HepG2 (cell line): ENCODE measurements around the gene IGLON5. TPM values are rescaled to one million over a fixed set of nuclear protein-coding genes. Genes with fewer than 3 reads are reported as not detected.

ENCODE experiments used
- CHD2 ChIP-seq: IDR thresholded peaks from 2 replicates; pipeline ENCODE4 v1.6.1; 2011; ENCODE audit warnings: low read depth, low read length, improper control_type of control experiment
- ESRRA ChIP-seq: sonication (generic); formaldehyde crosslinking; IDR thresholded peaks from 2 replicates; pipeline ENCODE4 v1.5.1; 2020; ENCODE audit warnings: mild to moderate bottlenecking, low read depth, missing genetic modification reagents
- FOXA3 ChIP-seq: IDR thresholded peaks from 2 replicates; pipeline ENCODE4 v1.6.1; 2016; ENCODE audit warnings: missing genetic modification reagents, missing compliant biosample characterization
- GPN1 ChIP-seq: sonication (generic); formaldehyde crosslinking; IDR thresholded peaks from 2 replicates; pipeline ENCODE4 v1.5.1; 2020; ENCODE audit warnings: missing genetic modification reagents, borderline replicate concordance
- HDAC1 ChIP-seq: sonication (generic); formaldehyde crosslinking; IDR thresholded peaks from 2 replicates; pipeline ENCODE4 v1.5.1; 2020; ENCODE audit warnings: mild to moderate bottlenecking, missing genetic modification reagents
- HDAC6 ChIP-seq: fragments of 200-600 bp; sonication (generic); IDR thresholded peaks from 2 replicates; pipeline ENCODE4 v1.7.0; 2017; ENCODE audit warnings: mild to moderate bottlenecking, antibody characterized with exemption, low read length, low read depth
- IRF2 ChIP-seq: IDR thresholded peaks from 2 replicates; pipeline ENCODE4 v1.6.1; 2018; ENCODE audit warnings: missing genetic modification reagents, missing compliant biosample characterization
- ISL2 ChIP-seq: sonication (generic); formaldehyde crosslinking; IDR thresholded peaks from 2 replicates; pipeline ENCODE4 v1.5.0; 2020; ENCODE audit warnings: missing genetic modification reagents
- MEF2D ChIP-seq: sonication (generic); formaldehyde crosslinking; IDR thresholded peaks from 2 replicates; pipeline ENCODE4 v1.5.1; 2020; ENCODE audit warnings: mild to moderate bottlenecking, missing genetic modification reagents
- NPAS2 ChIP-seq: sonication (generic); formaldehyde crosslinking; IDR thresholded peaks from 2 replicates; pipeline ENCODE4 v1.8.0; 2022; ENCODE audit warnings: mild to moderate bottlenecking, missing genetic modification reagents, borderline replicate concordance
- NR2C2 ChIP-seq: sonication (generic); formaldehyde crosslinking; IDR thresholded peaks from 2 replicates; pipeline ENCODE4 v1.4.0; 2020; ENCODE audit warnings: missing genetic modification reagents, mild to moderate bottlenecking, moderate library complexity, borderline replicate concordance
- RAD51 ChIP-seq: fragments of 450-650 bp; IDR thresholded peaks from 2 replicates; pipeline ENCODE4 v1.6.1; 2016; ENCODE audit warnings: borderline replicate concordance
- SP1 ChIP-seq, 2 experiments: fragments of 450-650 bp in 1 of 2; sonication (generic) in 1 of 2; formaldehyde crosslinking in 1 of 2; IDR thresholded peaks; 2 replicates each; pipeline versions ENCODE4 v1.4.0 to v1.6.1; 2016 to 2020; ENCODE audit warnings: missing genetic modification reagents in 1 of 2
- STAT5B ChIP-seq: sonication (generic); formaldehyde crosslinking; IDR thresholded peaks from 2 replicates; pipeline ENCODE4 v1.4.0; 2020; ENCODE audit warnings: missing genetic modification reagents
- TCF7L2 ChIP-seq: IDR thresholded peaks from 2 replicates; pipeline ENCODE4 v1.6.1; 2011; ENCODE audit warnings: mild to moderate bottlenecking, low read depth, low read length, moderate library complexity
- ZBTB7B ChIP-seq: sonication (generic); formaldehyde crosslinking; IDR thresholded peaks from 2 replicates; pipeline ENCODE4 v1.4.0; 2020; ENCODE audit warnings: missing genetic modification reagents
- ZC3H13 ChIP-seq: sonication (generic); formaldehyde crosslinking; IDR thresholded peaks from 2 replicates; pipeline ENCODE4 v1.8.1; 2023; ENCODE audit warnings: mild to moderate bottlenecking, missing genetic modification reagents, moderate library complexity
- ZNF225 ChIP-seq: sonication (generic); formaldehyde crosslinking; IDR thresholded peaks from 2 replicates; pipeline ENCODE4 v1.4.0; 2020; ENCODE audit warnings: mild to moderate bottlenecking, missing genetic modification reagents
- ZNF577 ChIP-seq: sonication (generic); formaldehyde crosslinking; IDR thresholded peaks from 2 replicates; pipeline ENCODE4 v1.4.0; 2020; ENCODE audit warnings: mild to moderate bottlenecking, low read depth, missing genetic modification reagents, borderline replicate concordance
- ZNF614 ChIP-seq: IDR thresholded peaks from 2 replicates; pipeline ENCODE4 v1.6.1; 2018; ENCODE audit warnings: missing biosample characterization, missing genetic modification reagents, inconsistent platforms, borderline replicate concordance
- polyA plus RNA-seq, 8 experiments: library from polyadenylated mRNA; depleted of rRNA in 3 of 8; stranded (reverse) in 7 of 8; unstranded in 1 of 8; fragments of >200 nt; fragmentation: Illumina TruSeq in 4 of 8; extraction: Trizol in 4 of 8; gene quantifications; 2 replicates each; pipeline versions ENCODE4 v1.2.1 to v1.2.3, GENCODE V29; 2011 to 2016; ENCODE audit warnings: low read depth in 4 of 8, missing spikeins in 1 of 8, mixed read lengths in 1 of 8; ENCODE audit not compliant: insufficient read depth in 1 of 8
- total RNA-seq, 5 experiments: library from RNA; depleted of rRNA; stranded (reverse); fragments of >200 nt; fragmentation: Illumina TruSeq; extraction: Trizol; gene quantifications; 2 replicates each; pipeline ENCODE4 v1.2.3, GENCODE V29; 2016; ENCODE audit warnings: low read depth in 1 of 5
- TF ChIP-seq, protein P1 (sequence below): sonication (generic); formaldehyde crosslinking; IDR thresholded peaks from 2 replicates; pipeline ENCODE4 v1.4.0; 2020; ENCODE audit warnings: mild to moderate bottlenecking, missing genetic modification reagents, borderline replicate concordance
- TF ChIP-seq, protein P2 (sequence below): sonication (generic); formaldehyde crosslinking; IDR thresholded peaks from 2 replicates; pipeline ENCODE4 v1.4.0; 2020; ENCODE audit warnings: missing genetic modification reagents

The IGLON5 gene
- total and polyA plus RNA-seq, 2 of the 13 experiments (the other 11 are each of a cell fraction or from before 2014, with no cell fraction given): 0.04 to 5.7 TPM

DNA sequence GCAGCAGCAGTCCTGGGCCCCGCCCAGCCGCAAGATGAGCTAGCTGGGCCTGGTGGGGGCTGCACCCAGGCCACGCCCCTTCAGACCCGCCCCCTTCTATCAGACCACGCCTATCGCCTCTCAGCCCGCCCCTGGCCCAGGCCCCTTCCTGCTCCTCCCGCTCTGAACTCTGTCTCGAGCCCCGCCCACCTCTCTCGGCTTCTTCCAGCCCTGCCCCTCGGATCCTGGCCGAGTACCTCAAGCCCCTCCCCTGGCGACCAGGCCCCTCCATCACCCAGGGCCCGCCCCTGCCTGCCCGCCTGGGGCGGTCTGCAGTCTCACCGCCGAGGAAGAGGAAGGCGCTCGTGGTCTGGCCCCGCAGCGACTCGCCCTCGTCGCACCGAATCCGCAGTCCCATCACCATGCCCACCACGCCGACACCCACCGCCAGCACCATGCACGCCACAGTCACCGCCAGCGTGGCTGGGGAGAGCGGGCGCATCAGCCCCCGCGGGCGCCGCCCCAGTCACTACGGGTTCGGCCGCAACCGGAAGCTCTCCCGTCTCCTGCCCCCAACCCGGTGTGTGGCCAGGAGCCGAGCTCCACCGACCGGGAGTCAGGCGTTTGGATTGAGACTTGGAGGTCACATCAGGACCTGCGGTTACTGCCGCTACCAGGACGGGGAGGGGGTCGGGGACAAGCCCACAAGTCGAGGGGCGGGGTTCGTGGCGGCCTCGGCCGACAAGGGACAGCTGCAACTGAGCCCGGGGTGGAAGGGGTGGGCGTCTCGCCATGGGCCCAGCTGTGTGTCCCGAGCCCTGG is 56.3 kb downstream of the IGLON5 start (continued):
- TF ChIP-seq STAT5B: no peak
- TF ChIP-seq ZNF577: no peak
- TF ChIP-seq HDAC6: no peak
- TF ChIP-seq IRF2 (CRISPR knock-in tag): no peak; the same call in 1 of the 2 replicates
- peak; percentile 74; the same call in 1 of the 2 replicates for TF ChIP-seq HDAC1 (CRISPR knock-in tag)
- no peak for TF ChIP-seq NPAS2 (CRISPR knock-in tag)
- peak; percentile 54; the same call in 1 of the 2 replicates for TF ChIP-seq ZNF614
- TF ChIP-seq NR2C2 (CRISPR knock-in tag): peak; percentile 24; the same call in 1 of the 2 replicates
- TF ChIP-seq, protein P1, sequence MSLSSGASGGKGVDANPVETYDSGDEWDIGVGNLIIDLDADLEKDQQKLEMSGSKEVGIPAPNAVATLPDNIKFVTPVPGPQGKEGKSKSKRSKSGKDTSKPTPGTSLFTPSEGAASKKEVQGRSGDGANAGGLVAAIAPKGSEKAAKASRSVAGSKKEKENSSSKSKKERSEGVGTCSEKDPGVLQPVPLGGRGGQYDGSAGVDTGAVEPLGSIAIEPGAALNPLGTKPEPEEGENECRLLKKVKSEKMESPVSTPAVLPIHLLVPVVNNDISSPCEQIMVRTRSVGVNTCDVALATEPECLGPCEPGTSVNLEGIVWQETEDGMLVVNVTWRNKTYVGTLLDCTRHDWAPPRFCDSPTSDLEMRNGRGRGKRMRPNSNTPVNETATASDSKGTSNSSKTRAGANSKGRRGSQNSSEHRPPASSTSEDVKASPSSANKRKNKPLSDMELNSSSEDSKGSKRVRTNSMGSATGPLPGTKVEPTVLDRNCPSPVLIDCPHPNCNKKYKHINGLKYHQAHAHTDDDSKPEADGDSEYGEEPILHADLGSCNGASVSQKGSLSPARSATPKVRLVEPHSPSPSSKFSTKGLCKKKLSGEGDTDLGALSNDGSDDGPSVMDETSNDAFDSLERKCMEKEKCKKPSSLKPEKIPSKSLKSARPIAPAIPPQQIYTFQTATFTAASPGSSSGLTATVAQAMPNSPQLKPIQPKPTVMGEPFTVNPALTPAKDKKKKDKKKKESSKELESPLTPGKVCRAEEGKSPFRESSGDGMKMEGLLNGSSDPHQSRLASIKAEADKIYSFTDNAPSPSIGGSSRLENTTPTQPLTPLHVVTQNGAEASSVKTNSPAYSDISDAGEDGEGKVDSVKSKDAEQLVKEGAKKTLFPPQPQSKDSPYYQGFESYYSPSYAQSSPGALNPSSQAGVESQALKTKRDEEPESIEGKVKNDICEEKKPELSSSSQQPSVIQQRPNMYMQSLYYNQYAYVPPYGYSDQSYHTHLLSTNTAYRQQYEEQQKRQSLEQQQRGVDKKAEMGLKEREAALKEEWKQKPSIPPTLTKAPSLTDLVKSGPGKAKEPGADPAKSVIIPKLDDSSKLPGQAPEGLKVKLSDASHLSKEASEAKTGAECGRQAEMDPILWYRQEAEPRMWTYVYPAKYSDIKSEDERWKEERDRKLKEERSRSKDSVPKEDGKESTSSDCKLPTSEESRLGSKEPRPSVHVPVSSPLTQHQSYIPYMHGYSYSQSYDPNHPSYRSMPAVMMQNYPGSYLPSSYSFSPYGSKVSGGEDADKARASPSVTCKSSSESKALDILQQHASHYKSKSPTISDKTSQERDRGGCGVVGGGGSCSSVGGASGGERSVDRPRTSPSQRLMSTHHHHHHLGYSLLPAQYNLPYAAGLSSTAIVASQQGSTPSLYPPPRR (CRISPR knock-in tag): 0 out of 2 replicates have a peak, but pooled peaks have one; percentile 68
- peak; percentile 22; the same call in 1 of the 2 replicates for TF ChIP-seq FOXA3 (CRISPR knock-in tag)
- TF ChIP-seq CHD2: peak; percentile 33; the same call in 1 of the 2 replicates
- peak; percentile 96 for TF ChIP-seq ZC3H13 (CRISPR knock-in tag)
- TF ChIP-seq GPN1 (CRISPR knock-in tag): 0 out of 2 replicates have a peak, but pooled peaks have one; percentile 36
- TF ChIP-seq SP1 (IDR thresholded peaks at IDR 0.05): peak; percentile 60; the same call in 1 of the 2 replicates
- TF ChIP-seq SP1 (CRISPR knock-in tag; IDR thresholded peaks at IDR 0.05): peak; percentile 93
- peak; percentile 31; the same call in 1 of the 2 replicates for TF ChIP-seq ZNF225 (CRISPR knock-in tag)
- TF ChIP-seq ZBTB7B (CRISPR knock-in tag): peak; percentile 78
- TF ChIP-seq, protein P2, sequence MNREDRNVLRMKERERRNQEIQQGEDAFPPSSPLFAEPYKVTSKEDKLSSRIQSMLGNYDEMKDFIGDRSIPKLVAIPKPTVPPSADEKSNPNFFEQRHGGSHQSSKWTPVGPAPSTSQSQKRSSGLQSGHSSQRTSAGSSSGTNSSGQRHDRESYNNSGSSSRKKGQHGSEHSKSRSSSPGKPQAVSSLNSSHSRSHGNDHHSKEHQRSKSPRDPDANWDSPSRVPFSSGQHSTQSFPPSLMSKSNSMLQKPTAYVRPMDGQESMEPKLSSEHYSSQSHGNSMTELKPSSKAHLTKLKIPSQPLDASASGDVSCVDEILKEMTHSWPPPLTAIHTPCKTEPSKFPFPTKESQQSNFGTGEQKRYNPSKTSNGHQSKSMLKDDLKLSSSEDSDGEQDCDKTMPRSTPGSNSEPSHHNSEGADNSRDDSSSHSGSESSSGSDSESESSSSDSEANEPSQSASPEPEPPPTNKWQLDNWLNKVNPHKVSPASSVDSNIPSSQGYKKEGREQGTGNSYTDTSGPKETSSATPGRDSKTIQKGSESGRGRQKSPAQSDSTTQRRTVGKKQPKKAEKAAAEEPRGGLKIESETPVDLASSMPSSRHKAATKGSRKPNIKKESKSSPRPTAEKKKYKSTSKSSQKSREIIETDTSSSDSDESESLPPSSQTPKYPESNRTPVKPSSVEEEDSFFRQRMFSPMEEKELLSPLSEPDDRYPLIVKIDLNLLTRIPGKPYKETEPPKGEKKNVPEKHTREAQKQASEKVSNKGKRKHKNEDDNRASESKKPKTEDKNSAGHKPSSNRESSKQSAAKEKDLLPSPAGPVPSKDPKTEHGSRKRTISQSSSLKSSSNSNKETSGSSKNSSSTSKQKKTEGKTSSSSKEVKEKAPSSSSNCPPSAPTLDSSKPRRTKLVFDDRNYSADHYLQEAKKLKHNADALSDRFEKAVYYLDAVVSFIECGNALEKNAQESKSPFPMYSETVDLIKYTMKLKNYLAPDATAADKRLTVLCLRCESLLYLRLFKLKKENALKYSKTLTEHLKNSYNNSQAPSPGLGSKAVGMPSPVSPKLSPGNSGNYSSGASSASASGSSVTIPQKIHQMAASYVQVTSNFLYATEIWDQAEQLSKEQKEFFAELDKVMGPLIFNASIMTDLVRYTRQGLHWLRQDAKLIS: no peak
- 0 out of 2 replicates have a peak, but pooled peaks have one; percentile 27 for TF ChIP-seq ISL2 (CRISPR knock-in tag)
- no peak for TF ChIP-seq RAD51
- peak; percentile 83 for TF ChIP-seq MEF2D (CRISPR knock-in tag)
- no peak for TF ChIP-seq TCF7L2
- TF ChIP-seq ESRRA (CRISPR knock-in tag): peak; percentile 83
